Panc1 (cell line): ENCODE data around the gene GRK3.

Source experiments
- CTCF ChIP-seq: fragments of 450-650 bp; IDR thresholded peaks from 2 replicates; pipeline ENCODE4 v1.5.1; 2017; ENCODE audit warnings: mild to moderate bottlenecking
- POLR2AphosphoS5 ChIP-seq: IDR thresholded peaks from 2 replicates; pipeline ENCODE4 v1.6.1; 2012; ENCODE audit warnings: mild to moderate bottlenecking, low read depth, low read length, moderate library complexity
- REST ChIP-seq, 2 experiments: IDR thresholded peaks; 2 replicates each; pipeline ENCODE4 v1.6.1; 2011 to 2012; ENCODE audit warnings: low read depth in 2 of 2, control low read depth in 1 of 2, low read length in 1 of 2, mild to moderate bottlenecking in 1 of 2, moderate library complexity in 1 of 2; ENCODE audit not compliant: insufficient read depth in 1 of 2
- SIN3A ChIP-seq: IDR thresholded peaks from 2 replicates; pipeline ENCODE4 v1.6.1; 2012; ENCODE audit warnings: low read depth, mild to moderate bottlenecking, low read length, moderate library complexity, borderline replicate concordance; ENCODE audit not compliant: insufficient read depth
- TCF7L2 ChIP-seq: IDR thresholded peaks from 2 replicates; pipeline ENCODE4 v1.6.1; 2011; ENCODE audit warnings: mild to moderate bottlenecking, low read depth, low read length, inconsistent platforms

- no peak for TF ChIP-seq POLR2AphosphoS5
- TF ChIP-seq CTCF, result no peak
- no peak for TF ChIP-seq SIN3A
- TF ChIP-seq REST (IDR thresholded peaks at IDR 0.05; ENCODE audit: insufficient read depth in 1 of 2, low read depth in 2 of 2, low read length in 1 of 2), result no peak
- TF ChIP-seq TCF7L2, result no peak
These were observed 128.7 kb downstream of the GRK3 start for GRCh38 chr22:25693268-25693565.
